ENCODE data around the gene RPP14.

- TF ChIP-seq EZH2 (IDR thresholded peaks at IDR 0.05; ENCODE audit: insufficient read depth, poor library complexity, severe bottlenecking) (no peak), EZH2phosphoT487 (IDR thresholded peaks at IDR 0.05; ENCODE audit: insufficient read depth, low read depth) (no peak)
Observed at GRCh38 chr3:58298190-58298589, 7.9 kb upstream of the RPP14 start.

Data from GM23248 (cell line).